ENCODE data around the gene QARS1.

DNA sequence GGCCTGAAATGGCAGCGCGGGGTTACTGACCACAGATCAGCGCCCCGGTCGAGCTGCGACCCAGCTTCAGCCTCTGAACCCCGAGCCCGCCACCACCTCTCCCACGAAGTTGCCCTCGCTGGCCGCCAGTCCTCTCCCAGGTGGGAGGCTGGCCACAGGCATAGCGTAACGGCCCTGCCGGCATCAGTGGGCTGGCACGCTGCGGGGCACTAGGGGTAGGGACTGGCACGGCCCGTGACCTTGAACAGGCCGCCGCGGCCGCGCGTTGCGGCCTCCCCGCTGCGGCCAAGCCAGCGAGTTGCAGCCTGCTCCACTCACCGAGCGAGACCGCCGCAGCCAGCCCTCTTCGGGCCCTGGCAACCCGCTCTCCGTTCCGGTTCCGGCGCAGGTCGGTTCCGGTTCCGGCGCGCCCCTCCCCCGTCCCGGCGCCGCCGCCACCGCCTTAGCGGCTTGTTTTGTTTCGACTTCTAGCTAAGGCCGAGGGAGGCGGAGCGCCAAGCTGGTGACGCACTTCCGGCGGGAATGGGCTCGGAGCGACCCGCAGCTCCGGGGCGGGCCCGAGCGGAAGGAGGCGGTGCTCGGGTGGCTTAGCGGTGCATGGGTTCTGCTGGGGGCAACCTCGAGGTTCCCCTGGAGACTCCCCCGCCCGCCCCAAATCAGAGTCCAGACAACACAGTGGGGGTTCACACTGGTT lies 16.0 kb upstream of the QARS1 start, which contains the start of gene USP19:
- TF ChIP-seq SP1 (IDR thresholded peaks at IDR 0.05; ENCODE audit: low read depth, low read length) (no peak), CBX8 (IDR thresholded peaks at IDR 0.05; ENCODE audit: borderline replicate concordance, low read depth, low read length) (no peak), EP300 (IDR thresholded peaks at IDR 0.05; ENCODE audit: borderline replicate concordance in 1 of 2, low read depth in 2 of 2, low read length in 2 of 2) (peak in 1 of 2 experiments; percentile 60; a peak in 1 of 3 replicates), MAFK (IDR thresholded peaks at IDR 0.05; ENCODE audit: low read depth, low read length) (no peak), SIX5 (IDR thresholded peaks at IDR 0.05; ENCODE audit: low read depth, low read length) (no peak), BACH1 (IDR thresholded peaks at IDR 0.05; ENCODE audit: low read length) (no peak), TAF1 (IDR thresholded peaks at IDR 0.05; ENCODE audit: low read depth, low read length) (0 out of 2 replicates have a peak, but pooled peaks have one; percentile 51), KDM5A (IDR thresholded peaks at IDR 0.05; ENCODE audit: low read length) (0 out of 2 replicates have a peak, but pooled peaks have one; percentile 27), JUND (IDR thresholded peaks at IDR 0.05; ENCODE audit: low read length) (no peak), SIN3A (conservative IDR thresholded peaks at IDR 0.05 in 1 of 2, IDR thresholded peaks at IDR 0.05 in 1 of 2; ENCODE audit: low read depth in 1 of 2, low read length in 2 of 2) (peak in 1 of 2 experiments; percentile 84; a peak in 2 of 4 replicates), HDAC2 (IDR thresholded peaks at IDR 0.05; ENCODE audit: borderline replicate concordance in 1 of 2, low read depth in 2 of 2, low read length in 2 of 2) (no peak; a peak in 1 of 4 replicates)
- TF ChIP-seq, protein P1, sequence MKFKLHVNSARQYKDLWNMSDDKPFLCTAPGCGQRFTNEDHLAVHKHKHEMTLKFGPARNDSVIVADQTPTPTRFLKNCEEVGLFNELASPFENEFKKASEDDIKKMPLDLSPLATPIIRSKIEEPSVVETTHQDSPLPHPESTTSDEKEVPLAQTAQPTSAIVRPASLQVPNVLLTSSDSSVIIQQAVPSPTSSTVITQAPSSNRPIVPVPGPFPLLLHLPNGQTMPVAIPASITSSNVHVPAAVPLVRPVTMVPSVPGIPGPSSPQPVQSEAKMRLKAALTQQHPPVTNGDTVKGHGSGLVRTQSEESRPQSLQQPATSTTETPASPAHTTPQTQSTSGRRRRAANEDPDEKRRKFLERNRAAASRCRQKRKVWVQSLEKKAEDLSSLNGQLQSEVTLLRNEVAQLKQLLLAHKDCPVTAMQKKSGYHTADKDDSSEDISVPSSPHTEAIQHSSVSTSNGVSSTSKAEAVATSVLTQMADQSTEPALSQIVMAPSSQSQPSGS (IDR thresholded peaks at IDR 0.05; ENCODE audit: low read length), result no peak
- TF ChIP-seq, protein P2, sequence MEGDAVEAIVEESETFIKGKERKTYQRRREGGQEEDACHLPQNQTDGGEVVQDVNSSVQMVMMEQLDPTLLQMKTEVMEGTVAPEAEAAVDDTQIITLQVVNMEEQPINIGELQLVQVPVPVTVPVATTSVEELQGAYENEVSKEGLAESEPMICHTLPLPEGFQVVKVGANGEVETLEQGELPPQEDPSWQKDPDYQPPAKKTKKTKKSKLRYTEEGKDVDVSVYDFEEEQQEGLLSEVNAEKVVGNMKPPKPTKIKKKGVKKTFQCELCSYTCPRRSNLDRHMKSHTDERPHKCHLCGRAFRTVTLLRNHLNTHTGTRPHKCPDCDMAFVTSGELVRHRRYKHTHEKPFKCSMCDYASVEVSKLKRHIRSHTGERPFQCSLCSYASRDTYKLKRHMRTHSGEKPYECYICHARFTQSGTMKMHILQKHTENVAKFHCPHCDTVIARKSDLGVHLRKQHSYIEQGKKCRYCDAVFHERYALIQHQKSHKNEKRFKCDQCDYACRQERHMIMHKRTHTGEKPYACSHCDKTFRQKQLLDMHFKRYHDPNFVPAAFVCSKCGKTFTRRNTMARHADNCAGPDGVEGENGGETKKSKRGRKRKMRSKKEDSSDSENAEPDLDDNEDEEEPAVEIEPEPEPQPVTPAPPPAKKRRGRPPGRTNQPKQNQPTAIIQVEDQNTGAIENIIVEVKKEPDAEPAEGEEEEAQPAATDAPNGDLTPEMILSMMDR (IDR thresholded peaks at IDR 0.05; ENCODE audit: control extremely low read depth in 1 of 3, insufficient read depth in 1 of 3, low read depth in 1 of 3, low read length in 3 of 3), result no peak

Measured in H1 (cell line).